Epidermal melanocyte (primary cell): ENCODE data around the gene ZBTB7A.
"Not testable (repeated sequence)": the region's sequence is repeated elsewhere in the genome, so short reads cannot be mapped to it uniquely, and the experiment has no call there.

Source experiments
- DNase-seq: peaks from one replicate; pipeline ENCODE4 v3.0.0; 2011; ENCODE audit warnings: low spot score; ENCODE audit not compliant: insufficient read length

Gene ZBTB7A

GRCh38 chr19:4016486-4016885 is 50.2 kb downstream of the ZBTB7A start:
- DNase-seq = peak; percentile 22

- DNase-seq = peak; percentile 10
Observed at GRCh38 chr19:4015705-4016402, 50.8 kb downstream of the ZBTB7A start.

GRCh38 chr19:4014541-4015491 is 51.9 kb downstream of the ZBTB7A start:
- DNase-seq = peak; percentile 9

- peak; percentile 2 for DNase-seq
Observed at GRCh38 chr19:4013886-4014540, 52.7 kb downstream of the ZBTB7A start.

GRCh38 chr19:4012975-4013634 is 53.6 kb downstream of the ZBTB7A start:
- no peak for DNase-seq

- DNase-seq = peak; percentile 11
Observed at GRCh38 chr19:4012092-4012974, 54.4 kb downstream of the ZBTB7A start.

- DNase-seq = not testable (repeated sequence)
Observed at GRCh38 chr19:4011430-4011829, 55.3 kb downstream of the ZBTB7A start.

GRCh38 chr19:4010808-4011110 is 55.9 kb downstream of the ZBTB7A start:
- no peak for DNase-seq

- peak; percentile 11 for DNase-seq
Observed at GRCh38 chr19:4009990-4010807, 56.5 kb downstream of the ZBTB7A start.

- peak; percentile 16 for DNase-seq
Observed at GRCh38 chr19:4007836-4008539, 58.7 kb downstream of the ZBTB7A start.

GRCh38 chr19:4007021-4007835 is 59.5 kb downstream of the ZBTB7A start, which contains the start of gene PIAS4:
Gene PIAS4 (plus strand): TSS chr19:4007736. CDS start chr19:4007761, 25 bp downstream.
- peak; percentile 97 for DNase-seq

GRCh38 chr19:4005436-4005835 is 61.3 kb downstream of the ZBTB7A start:
- DNase-seq = not testable (repeated sequence)

GRCh38 chr19:4000798-4001197 is 65.9 kb downstream of the ZBTB7A start:
- DNase-seq = not testable (repeated sequence)

- DNase-seq = not testable (repeated sequence)
Observed at GRCh38 chr19:3998667-3999412, 67.9 kb downstream of the ZBTB7A start.

- DNase-seq = no peak
Observed at GRCh38 chr19:3995607-3996006, 71.1 kb downstream of the ZBTB7A start.
